ENCODE measurements around the gene ATP8B3. TPM values are rescaled to one million over a fixed set of nuclear protein-coding genes. Genes with fewer than 3 reads are reported as not detected.

The ATP8B3 gene
- polyA plus RNA-seq, 1 donor (not counting 4 experiments of a cell fraction or from before 2014, with no cell fraction given) = 0.98 TPM

DNA sequence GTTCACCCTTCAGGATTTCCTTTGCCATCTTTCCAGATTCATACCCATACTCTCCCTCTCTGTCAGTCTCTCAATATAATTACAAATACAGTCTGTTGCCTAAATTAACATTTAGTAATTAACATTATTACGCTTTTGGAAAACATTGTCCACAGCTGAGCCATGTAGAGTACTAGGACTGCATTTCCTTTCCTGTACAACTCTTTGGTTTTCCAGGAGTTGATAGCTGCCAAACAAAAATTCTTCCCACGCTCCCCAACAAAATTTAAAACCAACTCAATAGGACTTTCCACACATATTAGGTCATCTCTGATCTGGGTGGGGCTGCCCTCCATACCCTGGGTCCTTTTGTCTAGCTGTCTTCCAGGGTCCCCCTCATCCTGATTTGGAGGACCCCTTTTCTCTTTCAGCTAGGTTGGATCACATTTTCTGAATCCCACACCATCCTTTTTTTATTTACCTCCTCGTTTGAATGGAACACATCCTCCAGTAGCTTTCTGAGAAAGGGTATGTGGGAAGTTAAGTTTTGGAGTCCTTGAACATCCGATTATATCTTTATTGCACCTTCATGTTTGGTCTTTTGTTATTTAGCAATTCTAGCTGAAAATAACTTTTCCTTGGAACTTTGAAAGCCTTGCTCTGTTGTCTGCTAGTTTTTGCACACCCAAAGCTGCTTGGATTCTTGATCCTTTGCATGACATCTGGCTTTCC, 41.1 kb downstream of the ATP8B3 start:
- Histone ChIP-seq H3K36me3 (ENCODE audit: control insufficient read depth in 2 of 2, extremely low read depth in 1 of 2, insufficient read depth in 2 of 2, low read length in 2 of 2) (no peaks in the 10 kb centered on the region), H3K27me3 (ENCODE audit: control insufficient read depth, extremely low read depth, insufficient read depth, low read length) (peaks cover 31% of the 10 kb centered on the region), H3K27ac (ENCODE audit: control insufficient read depth, insufficient read depth, low read length) (no peak overlapping the region), H3K9ac (ENCODE audit: control insufficient read depth, extremely low read depth, insufficient read depth, low read length) (no peak overlapping the region), H3K4me1 (ENCODE audit: control insufficient read depth, extremely low read depth, insufficient read depth, low read length) (peaks cover 31% of the 10 kb centered on the region), H3K9me3 (ENCODE audit: control insufficient read depth, low read depth, low read length) (peaks cover 9% of the 10 kb centered on the region), H3K4me3 (ENCODE audit: control insufficient read depth in 2 of 3, extremely low read depth in 1 of 3, insufficient read depth in 2 of 3, low read depth in 1 of 3, low read length in 3 of 3) (no peak overlapping the region), H3K4me2 (ENCODE audit: control insufficient read depth, extremely low read depth, insufficient read depth, low read depth, low read length) (no peak overlapping the region), H3K79me2 (ENCODE audit: control insufficient read depth, insufficient read depth, low read length) (no peaks in the 10 kb centered on the region), H4K20me1 (ENCODE audit: control insufficient read depth, extremely low read depth, insufficient read depth, low read length) (no peaks in the 10 kb centered on the region), H2AFZ (ENCODE audit: control insufficient read depth, low read length) (no peak overlapping the region), H3K9me1 (ENCODE audit: control insufficient read depth, extremely low read depth, insufficient read depth, low read length) (no peaks in the 10 kb centered on the region)
- no peak for TF ChIP-seq EZH2 (IDR thresholded peaks at IDR 0.05; ENCODE audit: low read length)
- TF ChIP-seq, protein P1, sequence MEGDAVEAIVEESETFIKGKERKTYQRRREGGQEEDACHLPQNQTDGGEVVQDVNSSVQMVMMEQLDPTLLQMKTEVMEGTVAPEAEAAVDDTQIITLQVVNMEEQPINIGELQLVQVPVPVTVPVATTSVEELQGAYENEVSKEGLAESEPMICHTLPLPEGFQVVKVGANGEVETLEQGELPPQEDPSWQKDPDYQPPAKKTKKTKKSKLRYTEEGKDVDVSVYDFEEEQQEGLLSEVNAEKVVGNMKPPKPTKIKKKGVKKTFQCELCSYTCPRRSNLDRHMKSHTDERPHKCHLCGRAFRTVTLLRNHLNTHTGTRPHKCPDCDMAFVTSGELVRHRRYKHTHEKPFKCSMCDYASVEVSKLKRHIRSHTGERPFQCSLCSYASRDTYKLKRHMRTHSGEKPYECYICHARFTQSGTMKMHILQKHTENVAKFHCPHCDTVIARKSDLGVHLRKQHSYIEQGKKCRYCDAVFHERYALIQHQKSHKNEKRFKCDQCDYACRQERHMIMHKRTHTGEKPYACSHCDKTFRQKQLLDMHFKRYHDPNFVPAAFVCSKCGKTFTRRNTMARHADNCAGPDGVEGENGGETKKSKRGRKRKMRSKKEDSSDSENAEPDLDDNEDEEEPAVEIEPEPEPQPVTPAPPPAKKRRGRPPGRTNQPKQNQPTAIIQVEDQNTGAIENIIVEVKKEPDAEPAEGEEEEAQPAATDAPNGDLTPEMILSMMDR (optimal IDR thresholded peaks at IDR 0.05 in 1 of 3, IDR thresholded peaks at IDR 0.05 in 1 of 3, conservative IDR thresholded peaks at IDR 0.05 in 1 of 3; ENCODE audit: extremely low read depth in 1 of 3, insufficient read depth in 2 of 3, low read length in 3 of 3) = no peak
- FAIRE-seq (no peak), DNase-seq (ENCODE audit: low read depth, low spot score) (no peak)
- dilution Hi-C loops (cut with MboI; ENCODE audit: extremely low pct_ligation_motif_present, low sequenced_read_pairs) = no loop called here

DNA sequence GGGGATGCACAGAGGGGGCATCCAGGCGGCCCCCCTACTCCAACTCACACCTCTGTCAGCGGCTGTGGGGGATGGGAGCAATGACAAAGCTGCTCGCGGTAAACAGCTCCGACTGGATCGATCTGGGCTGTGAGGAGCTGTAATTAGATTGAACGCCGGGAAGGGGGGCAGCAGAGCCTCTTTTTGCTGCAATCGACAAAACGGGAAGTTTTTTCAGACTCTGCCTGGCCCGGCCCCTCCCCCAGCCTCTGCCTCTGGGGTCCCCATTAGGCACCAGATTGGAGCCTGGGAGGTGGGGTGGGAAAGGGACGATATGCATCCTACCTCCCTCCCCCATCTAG, 42.5 kb downstream of the ATP8B3 start:
- TF ChIP-seq, protein P1 (optimal IDR thresholded peaks at IDR 0.05 in 1 of 3, IDR thresholded peaks at IDR 0.05 in 1 of 3, conservative IDR thresholded peaks at IDR 0.05 in 1 of 3; ENCODE audit: extremely low read depth in 1 of 3, insufficient read depth in 2 of 3, low read length in 3 of 3) = no peak
- Histone ChIP-seq H3K36me3 (ENCODE audit: control insufficient read depth in 2 of 2, extremely low read depth in 1 of 2, insufficient read depth in 2 of 2, low read length in 2 of 2) (no peaks in the 10 kb centered on the region), H2AFZ (ENCODE audit: control insufficient read depth, low read length) (no peak overlapping the region), H3K4me3 (ENCODE audit: control insufficient read depth in 2 of 3, extremely low read depth in 1 of 3, insufficient read depth in 2 of 3, low read depth in 1 of 3, low read length in 3 of 3) (no peak overlapping the region), H3K9me1 (ENCODE audit: control insufficient read depth, extremely low read depth, insufficient read depth, low read length) (no peaks in the 10 kb centered on the region), H3K27me3 (ENCODE audit: control insufficient read depth, extremely low read depth, insufficient read depth, low read length) (peaks cover 39% of the 10 kb centered on the region), H3K79me2 (ENCODE audit: control insufficient read depth, insufficient read depth, low read length) (no peaks in the 10 kb centered on the region), H3K9ac (ENCODE audit: control insufficient read depth, extremely low read depth, insufficient read depth, low read length) (no peak overlapping the region), H3K4me1 (ENCODE audit: control insufficient read depth, extremely low read depth, insufficient read depth, low read length) (peaks cover 26% of the 10 kb centered on the region), H3K9me3 (ENCODE audit: control insufficient read depth, low read depth, low read length) (peaks cover 9% of the 10 kb centered on the region), H3K4me2 (ENCODE audit: control insufficient read depth, extremely low read depth, insufficient read depth, low read depth, low read length) (no peak overlapping the region), H4K20me1 (ENCODE audit: control insufficient read depth, extremely low read depth, insufficient read depth, low read length) (no peaks in the 10 kb centered on the region), H3K27ac (ENCODE audit: control insufficient read depth, insufficient read depth, low read length) (no peak overlapping the region)
- FAIRE-seq = no peak
- no peak for DNase-seq (ENCODE audit: low read depth, low spot score)
- dilution Hi-C loops (cut with MboI; ENCODE audit: extremely low pct_ligation_motif_present, low sequenced_read_pairs) = no loop called here
